HEK293 (cell line): ENCODE data around the gene AP3S2.

Experiments used
- BCL11B ChIP-seq: fragments of 450-650 bp; formaldehyde crosslinking; IDR thresholded peaks from 2 replicates; pipeline ENCODE4 v1.5.1; 2016; ENCODE audit warnings: low read depth, missing biosample characterization, missing genetic modification characterization
- YY1 ChIP-seq: fragments of 450-650 bp; formaldehyde crosslinking; IDR thresholded peaks from 2 replicates; pipeline ENCODE4 v1.5.1; 2018; ENCODE audit warnings: missing biosample characterization, missing genetic modification characterization
- ZNF354C ChIP-seq: fragments of 450-650 bp; formaldehyde crosslinking; IDR thresholded peaks from 2 replicates; pipeline ENCODE4 v1.5.1; 2016; ENCODE audit warnings: missing biosample characterization, missing genetic modification characterization, low read depth, borderline replicate concordance
- ZNF561 ChIP-seq: fragments of 450-650 bp; IDR thresholded peaks from 2 replicates; pipeline ENCODE4 v1.5.1; 2018; ENCODE audit warnings: missing biosample characterization, missing genetic modification characterization, borderline replicate concordance
- ZNF610 ChIP-seq: fragments of 450-650 bp; formaldehyde crosslinking; IDR thresholded peaks from 2 replicates; pipeline ENCODE4 v1.5.1; 2016; ENCODE audit warnings: missing biosample characterization, missing genetic modification characterization, borderline replicate concordance
- ZNF670 ChIP-seq: fragments of 450-650 bp; formaldehyde crosslinking; IDR thresholded peaks from 2 replicates; pipeline ENCODE4 v1.5.1; 2016; ENCODE audit warnings: missing biosample characterization, missing genetic modification characterization, low read depth
- ZNF791 ChIP-seq: fragments of 450-650 bp; formaldehyde crosslinking; IDR thresholded peaks from 2 replicates; pipeline ENCODE4 v1.5.1; 2016; ENCODE audit warnings: missing biosample characterization, missing genetic modification characterization
- TF ChIP-seq, protein P1 (sequence below): fragments of 450-650 bp; formaldehyde crosslinking; IDR thresholded peaks from 2 replicates; pipeline ENCODE4 v1.5.1; 2016; ENCODE audit warnings: missing biosample characterization, missing genetic modification characterization
- TF ChIP-seq, protein P2 (sequence below): fragments of 450-650 bp; formaldehyde crosslinking; IDR thresholded peaks from 2 replicates; pipeline ENCODE4 v1.5.1; 2016; ENCODE audit warnings: missing biosample characterization, missing genetic modification characterization
- TF ChIP-seq, protein P3 (sequence below): fragments of 450-650 bp; formaldehyde crosslinking; IDR thresholded peaks from 2 replicates; pipeline ENCODE4 v1.5.1; 2016; ENCODE audit warnings: missing biosample characterization, missing genetic modification characterization, borderline replicate concordance
- TF ChIP-seq, protein P4 (sequence below): fragments of 450-650 bp; formaldehyde crosslinking; IDR thresholded peaks from 2 replicates; pipeline ENCODE4 v1.5.1; 2016; ENCODE audit warnings: missing biosample characterization, missing genetic modification characterization

DNA sequence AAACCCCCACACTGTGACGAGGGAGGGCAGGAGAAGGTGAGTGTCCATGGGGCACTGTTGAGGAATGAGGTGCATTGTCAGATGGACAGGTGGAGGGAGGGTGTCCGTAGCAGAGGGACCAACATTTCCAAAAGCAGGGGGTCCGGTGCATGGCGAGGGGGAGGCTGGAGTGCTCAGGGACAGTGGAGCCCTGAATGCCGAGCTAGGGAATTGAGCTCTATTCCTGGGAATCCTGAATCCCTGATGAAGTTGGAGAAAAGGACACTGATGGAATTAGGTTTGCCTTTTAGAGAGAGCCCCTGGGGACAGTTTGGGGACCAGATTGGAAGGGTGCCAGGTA lies 71.2 kb downstream of the AP3S2 start:
- TF ChIP-seq ZNF670 (tag by site-specific recombination) (no peak), ZNF561 (tag by site-specific recombination) (no peak), ZNF791 (tag by site-specific recombination) (no peak), YY1 (tag by site-specific recombination) (no peak), ZNF354C (tag by site-specific recombination) (no peak), BCL11B (tag by site-specific recombination) (no peak), ZNF610 (tag by site-specific recombination) (no peak)
- TF ChIP-seq, protein P1, sequence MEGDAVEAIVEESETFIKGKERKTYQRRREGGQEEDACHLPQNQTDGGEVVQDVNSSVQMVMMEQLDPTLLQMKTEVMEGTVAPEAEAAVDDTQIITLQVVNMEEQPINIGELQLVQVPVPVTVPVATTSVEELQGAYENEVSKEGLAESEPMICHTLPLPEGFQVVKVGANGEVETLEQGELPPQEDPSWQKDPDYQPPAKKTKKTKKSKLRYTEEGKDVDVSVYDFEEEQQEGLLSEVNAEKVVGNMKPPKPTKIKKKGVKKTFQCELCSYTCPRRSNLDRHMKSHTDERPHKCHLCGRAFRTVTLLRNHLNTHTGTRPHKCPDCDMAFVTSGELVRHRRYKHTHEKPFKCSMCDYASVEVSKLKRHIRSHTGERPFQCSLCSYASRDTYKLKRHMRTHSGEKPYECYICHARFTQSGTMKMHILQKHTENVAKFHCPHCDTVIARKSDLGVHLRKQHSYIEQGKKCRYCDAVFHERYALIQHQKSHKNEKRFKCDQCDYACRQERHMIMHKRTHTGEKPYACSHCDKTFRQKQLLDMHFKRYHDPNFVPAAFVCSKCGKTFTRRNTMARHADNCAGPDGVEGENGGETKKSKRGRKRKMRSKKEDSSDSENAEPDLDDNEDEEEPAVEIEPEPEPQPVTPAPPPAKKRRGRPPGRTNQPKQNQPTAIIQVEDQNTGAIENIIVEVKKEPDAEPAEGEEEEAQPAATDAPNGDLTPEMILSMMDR (tag by site-specific recombination): no peak
- TF ChIP-seq, protein P2, sequence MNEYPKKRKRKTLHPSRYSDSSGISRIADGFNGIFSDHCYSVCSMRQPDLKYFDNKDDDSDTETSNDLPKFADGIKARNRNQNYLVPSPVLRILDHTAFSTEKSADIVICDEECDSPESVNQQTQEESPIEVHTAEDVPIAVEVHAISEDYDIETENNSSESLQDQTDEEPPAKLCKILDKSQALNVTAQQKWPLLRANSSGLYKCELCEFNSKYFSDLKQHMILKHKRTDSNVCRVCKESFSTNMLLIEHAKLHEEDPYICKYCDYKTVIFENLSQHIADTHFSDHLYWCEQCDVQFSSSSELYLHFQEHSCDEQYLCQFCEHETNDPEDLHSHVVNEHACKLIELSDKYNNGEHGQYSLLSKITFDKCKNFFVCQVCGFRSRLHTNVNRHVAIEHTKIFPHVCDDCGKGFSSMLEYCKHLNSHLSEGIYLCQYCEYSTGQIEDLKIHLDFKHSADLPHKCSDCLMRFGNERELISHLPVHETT: no peak
- TF ChIP-seq, protein P3, sequence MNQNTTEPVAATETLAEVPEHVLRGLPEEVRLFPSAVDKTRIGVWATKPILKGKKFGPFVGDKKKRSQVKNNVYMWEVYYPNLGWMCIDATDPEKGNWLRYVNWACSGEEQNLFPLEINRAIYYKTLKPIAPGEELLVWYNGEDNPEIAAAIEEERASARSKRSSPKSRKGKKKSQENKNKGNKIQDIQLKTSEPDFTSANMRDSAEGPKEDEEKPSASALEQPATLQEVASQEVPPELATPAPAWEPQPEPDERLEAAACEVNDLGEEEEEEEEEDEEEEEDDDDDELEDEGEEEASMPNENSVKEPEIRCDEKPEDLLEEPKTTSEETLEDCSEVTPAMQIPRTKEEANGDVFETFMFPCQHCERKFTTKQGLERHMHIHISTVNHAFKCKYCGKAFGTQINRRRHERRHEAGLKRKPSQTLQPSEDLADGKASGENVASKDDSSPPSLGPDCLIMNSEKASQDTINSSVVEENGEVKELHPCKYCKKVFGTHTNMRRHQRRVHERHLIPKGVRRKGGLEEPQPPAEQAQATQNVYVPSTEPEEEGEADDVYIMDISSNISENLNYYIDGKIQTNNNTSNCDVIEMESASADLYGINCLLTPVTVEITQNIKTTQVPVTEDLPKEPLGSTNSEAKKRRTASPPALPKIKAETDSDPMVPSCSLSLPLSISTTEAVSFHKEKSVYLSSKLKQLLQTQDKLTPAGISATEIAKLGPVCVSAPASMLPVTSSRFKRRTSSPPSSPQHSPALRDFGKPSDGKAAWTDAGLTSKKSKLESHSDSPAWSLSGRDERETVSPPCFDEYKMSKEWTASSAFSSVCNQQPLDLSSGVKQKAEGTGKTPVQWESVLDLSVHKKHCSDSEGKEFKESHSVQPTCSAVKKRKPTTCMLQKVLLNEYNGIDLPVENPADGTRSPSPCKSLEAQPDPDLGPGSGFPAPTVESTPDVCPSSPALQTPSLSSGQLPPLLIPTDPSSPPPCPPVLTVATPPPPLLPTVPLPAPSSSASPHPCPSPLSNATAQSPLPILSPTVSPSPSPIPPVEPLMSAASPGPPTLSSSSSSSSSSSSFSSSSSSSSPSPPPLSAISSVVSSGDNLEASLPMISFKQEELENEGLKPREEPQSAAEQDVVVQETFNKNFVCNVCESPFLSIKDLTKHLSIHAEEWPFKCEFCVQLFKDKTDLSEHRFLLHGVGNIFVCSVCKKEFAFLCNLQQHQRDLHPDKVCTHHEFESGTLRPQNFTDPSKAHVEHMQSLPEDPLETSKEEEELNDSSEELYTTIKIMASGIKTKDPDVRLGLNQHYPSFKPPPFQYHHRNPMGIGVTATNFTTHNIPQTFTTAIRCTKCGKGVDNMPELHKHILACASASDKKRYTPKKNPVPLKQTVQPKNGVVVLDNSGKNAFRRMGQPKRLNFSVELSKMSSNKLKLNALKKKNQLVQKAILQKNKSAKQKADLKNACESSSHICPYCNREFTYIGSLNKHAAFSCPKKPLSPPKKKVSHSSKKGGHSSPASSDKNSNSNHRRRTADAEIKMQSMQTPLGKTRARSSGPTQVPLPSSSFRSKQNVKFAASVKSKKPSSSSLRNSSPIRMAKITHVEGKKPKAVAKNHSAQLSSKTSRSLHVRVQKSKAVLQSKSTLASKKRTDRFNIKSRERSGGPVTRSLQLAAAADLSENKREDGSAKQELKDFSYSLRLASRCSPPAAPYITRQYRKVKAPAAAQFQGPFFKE (tag by site-specific recombination): no peak
- TF ChIP-seq, protein P4, sequence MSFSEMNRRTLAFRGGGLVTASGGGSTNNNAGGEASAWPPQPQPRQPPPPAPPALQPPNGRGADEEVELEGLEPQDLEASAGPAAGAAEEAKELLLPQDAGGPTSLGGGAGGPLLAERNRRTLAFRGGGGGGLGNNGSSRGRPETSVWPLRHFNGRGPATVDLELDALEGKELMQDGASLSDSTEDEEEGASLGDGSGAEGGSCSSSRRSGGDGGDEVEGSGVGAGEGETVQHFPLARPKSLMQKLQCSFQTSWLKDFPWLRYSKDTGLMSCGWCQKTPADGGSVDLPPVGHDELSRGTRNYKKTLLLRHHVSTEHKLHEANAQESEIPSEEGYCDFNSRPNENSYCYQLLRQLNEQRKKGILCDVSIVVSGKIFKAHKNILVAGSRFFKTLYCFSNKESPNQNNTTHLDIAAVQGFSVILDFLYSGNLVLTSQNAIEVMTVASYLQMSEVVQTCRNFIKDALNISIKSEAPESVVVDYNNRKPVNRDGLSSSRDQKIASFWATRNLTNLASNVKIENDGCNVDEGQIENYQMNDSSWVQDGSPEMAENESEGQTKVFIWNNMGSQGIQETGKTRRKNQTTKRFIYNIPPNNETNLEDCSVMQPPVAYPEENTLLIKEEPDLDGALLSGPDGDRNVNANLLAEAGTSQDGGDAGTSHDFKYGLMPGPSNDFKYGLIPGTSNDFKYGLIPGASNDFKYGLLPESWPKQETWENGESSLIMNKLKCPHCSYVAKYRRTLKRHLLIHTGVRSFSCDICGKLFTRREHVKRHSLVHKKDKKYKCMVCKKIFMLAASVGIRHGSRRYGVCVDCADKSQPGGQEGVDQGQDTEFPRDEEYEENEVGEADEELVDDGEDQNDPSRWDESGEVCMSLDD (tag by site-specific recombination): no peak
